Loucy (cell line): ENCODE results near the gene DDX25.

Source experiments
- H2AFZ ChIP-seq: fragments of 200-600 bp; sonication (generic); 2 replicates; pipeline ENCODE4 v1.6.0; 2016; ENCODE audit warnings: antibody characterized with exemption, mild to moderate bottlenecking, low read length, moderate library complexity
- H3F3A ChIP-seq: fragments of 200-600 bp; 2 replicates; pipeline ENCODE4 v1.6.0; 2016; ENCODE audit warnings: antibody characterized with exemption, low read depth, mild to moderate bottlenecking
- H3K27me3 ChIP-seq: fragments of 200-600 bp; sonication (generic); 2 replicates; pipeline ENCODE4 v1.6.1; 2014; ENCODE audit warnings: low read length, mild to moderate bottlenecking; ENCODE audit not compliant: insufficient read depth, poor library complexity, severe bottlenecking
- H3K36me3 ChIP-seq: fragments of 200-600 bp; sonication (generic); 2 replicates; pipeline ENCODE4 v1.6.1; 2016; ENCODE audit warnings: low read length; ENCODE audit not compliant: insufficient read depth
- H3K4me1 ChIP-seq: fragments of 200-600 bp; sonication (generic); 2 replicates; pipeline ENCODE4 v1.5.1; 2014; ENCODE audit warnings: low read length, mild to moderate bottlenecking; ENCODE audit not compliant: insufficient read depth, poor library complexity, severe bottlenecking
- H3K4me2 ChIP-seq: fragments of 200-600 bp; sonication (generic); 2 replicates; pipeline ENCODE4 v1.6.0; 2014; ENCODE audit warnings: antibody characterized with exemption, low read length, low read depth, mild to moderate bottlenecking; ENCODE audit not compliant: poor library complexity, severe bottlenecking
- H3K4me3 ChIP-seq: fragments of 200-600 bp; sonication (generic); 2 replicates; pipeline ENCODE4 v1.5.1; 2014; ENCODE audit warnings: low read length, mild to moderate bottlenecking, mixed read lengths; ENCODE audit not compliant: poor library complexity, severe bottlenecking
- H3K79me2 ChIP-seq: fragments of 200-600 bp; sonication (generic); 2 replicates; pipeline ENCODE4 v1.6.1; 2014; ENCODE audit warnings: low read length; ENCODE audit not compliant: insufficient read depth
- H3K9ac ChIP-seq: fragments of 200-600 bp; sonication (generic); 2 replicates; pipeline ENCODE4 v1.6.0; 2014; ENCODE audit warnings: mild to moderate bottlenecking, low read depth, low read length, moderate library complexity; ENCODE audit not compliant: poor library complexity, severe bottlenecking
- H3K9me2 ChIP-seq: fragments of 200-600 bp; sonication (generic); replicated peaks from 2 replicates; pipeline ENCODE4 v1.6.1; 2016; ENCODE audit warnings: low read depth, low read length, mixed read lengths
- H3K9me3 ChIP-seq: fragments of 200-600 bp; sonication (generic); 2 replicates; pipeline ENCODE4 v1.6.1; 2014; ENCODE audit warnings: mild to moderate bottlenecking, antibody characterized with exemption, low read length, low read depth; ENCODE audit not compliant: insufficient read depth
- H4K20me1 ChIP-seq: fragments of 200-600 bp; sonication (generic); 2 replicates; pipeline ENCODE4 v1.6.0; 2014; ENCODE audit warnings: antibody characterized with exemption, low read length, mild to moderate bottlenecking; ENCODE audit not compliant: insufficient read depth, poor library complexity, severe bottlenecking
- CTCF ChIP-seq: fragments of 200-600 bp; sonication (generic); conservative IDR thresholded peaks from 2 replicates; pipeline ENCODE4 v1.5.1; 2014; ENCODE audit warnings: mild to moderate bottlenecking, antibody characterized with exemption, low read length
- EZH2phosphoT487 ChIP-seq: fragments of 200-600 bp; IDR thresholded peaks from 2 replicates; pipeline ENCODE4 v1.6.1; 2018; ENCODE audit warnings: antibody characterized with exemption, mild to moderate bottlenecking, moderate library complexity, borderline replicate concordance

DDX25 gene

GRCh38 chr11:125926682-125927081 lies 22.4 kb downstream of the DDX25 start:
- Histone ChIP-seq H3K36me3 (no peaks in the 10 kb centered on the region), H3K27me3 (peaks cover 5% of the 10 kb centered on the region), H3F3A (no peaks in the 10 kb centered on the region), H3K4me1 (no peaks in the 10 kb centered on the region), H3K9ac (no peak overlapping the region), H4K20me1 (no peaks in the 10 kb centered on the region), H3K4me3 (no peak overlapping the region), H3K9me3 (no peaks in the 10 kb centered on the region), H2AFZ (no peak overlapping the region), H3K9me2 (no peaks in the 10 kb centered on the region), H3K79me2 (no peaks in the 10 kb centered on the region), H3K4me2 (no peak overlapping the region)
- TF ChIP-seq CTCF (no peak), EZH2phosphoT487 (no peak)

GRCh38 chr11:125929445-125930075 lies 25.3 kb downstream of the DDX25 start:
- Histone ChIP-seq H3K9me2 (no peaks in the 10 kb centered on the region), H3K4me3 (no peak overlapping the region)

GRCh38 chr11:125930076-125930450 lies 25.8 kb downstream of the DDX25 start:
- no peak overlapping the region for H2AFZ ChIP-seq
- H3K9me3 ChIP-seq: no peaks in the 10 kb centered on the region
- H4K20me1 ChIP-seq: no peaks in the 10 kb centered on the region
- H3K79me2 ChIP-seq: no peaks in the 10 kb centered on the region
- no peaks in the 10 kb centered on the region for H3F3A ChIP-seq
- TF ChIP-seq EZH2phosphoT487: no peak
- TF ChIP-seq CTCF: no peak
- no peaks in the 10 kb centered on the region for H3K9me2 ChIP-seq
- no peak overlapping the region for H3K4me3 ChIP-seq
- H3K36me3 ChIP-seq: no peaks in the 10 kb centered on the region
- no peak overlapping the region for H3K4me2 ChIP-seq
- H3K4me1 ChIP-seq: no peaks in the 10 kb centered on the region
- peaks cover 5% of the 10 kb centered on the region for H3K27me3 ChIP-seq
- H3K9ac ChIP-seq: no peak overlapping the region

More at GRCh38 chr11:125929445-125930075, 25.3 kb downstream of the DDX25 start:
- TF ChIP-seq CTCF (no peak), EZH2phosphoT487 (no peak)
- H3K9ac ChIP-seq: no peak overlapping the region
- H3F3A ChIP-seq: no peaks in the 10 kb centered on the region
- H3K9me3 ChIP-seq: no peaks in the 10 kb centered on the region
- H2AFZ ChIP-seq: no peak overlapping the region
- no peaks in the 10 kb centered on the region for H4K20me1 ChIP-seq
- no peaks in the 10 kb centered on the region for H3K79me2 ChIP-seq
- H3K36me3 ChIP-seq: no peaks in the 10 kb centered on the region
- H3K4me1 ChIP-seq: no peaks in the 10 kb centered on the region
- peaks cover 5% of the 10 kb centered on the region for H3K27me3 ChIP-seq
- H3K4me2 ChIP-seq: no peak overlapping the region
